GM19467 (cell line): ENCODE data around the gene KDM4C.
"Not testable (repeated sequence)": the region's sequence is repeated elsewhere in the genome, so short reads cannot be mapped to it uniquely, and the experiment has no call there.

Experiments
- ATAC-seq: cut with Tn5 transposase; IDR thresholded peaks from one replicate; pipeline ENCODE4 v1.9.1; 2021; ENCODE audit warnings: mild to moderate bottlenecking, moderate library complexity; ENCODE audit not compliant: unreplicated experiment

KDM4C gene

GRCh38 chr9:6757456-6758247 is at the start of gene KDM4C:
Gene KDM4C (plus strand): TSS chr9:6757973. CDS start chr9:6792989, 35,016 bp downstream.
- peak; percentile 79 for ATAC-seq

- ATAC-seq = no peak
These were observed 49.0 kb upstream of the KDM4C start for GRCh38 chr9:6708732-6709131.

GRCh38 chr9:6711403-6711802 is 46.4 kb upstream of the KDM4C start:
- no peak for ATAC-seq

GRCh38 chr9:6712041-6712440 is 45.7 kb upstream of the KDM4C start:
- no peak for ATAC-seq

DNA sequence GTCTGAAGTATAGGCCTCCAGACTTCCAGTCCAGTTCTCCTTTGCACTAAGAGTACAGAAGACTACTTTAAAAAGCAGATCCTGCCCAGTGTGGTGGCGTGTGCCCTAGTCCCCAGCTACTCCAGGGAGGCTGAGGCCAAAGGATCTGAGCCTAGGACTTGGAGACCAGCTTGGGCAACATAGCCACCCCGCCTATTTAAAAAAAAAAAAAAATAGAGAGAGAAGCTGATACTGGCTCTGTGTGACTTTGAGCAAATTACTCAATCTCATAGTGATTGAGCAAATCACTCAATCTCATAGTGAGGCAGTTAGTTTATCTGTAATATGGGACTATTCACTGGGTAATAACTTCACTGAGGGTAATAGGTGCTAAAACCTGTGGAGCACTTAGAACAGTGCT is 43.6 kb upstream of the KDM4C start:
- no peak for ATAC-seq

- not testable (repeated sequence) for ATAC-seq
These were observed 42.5 kb upstream of the KDM4C start for GRCh38 chr9:6715153-6715754.

DNA sequence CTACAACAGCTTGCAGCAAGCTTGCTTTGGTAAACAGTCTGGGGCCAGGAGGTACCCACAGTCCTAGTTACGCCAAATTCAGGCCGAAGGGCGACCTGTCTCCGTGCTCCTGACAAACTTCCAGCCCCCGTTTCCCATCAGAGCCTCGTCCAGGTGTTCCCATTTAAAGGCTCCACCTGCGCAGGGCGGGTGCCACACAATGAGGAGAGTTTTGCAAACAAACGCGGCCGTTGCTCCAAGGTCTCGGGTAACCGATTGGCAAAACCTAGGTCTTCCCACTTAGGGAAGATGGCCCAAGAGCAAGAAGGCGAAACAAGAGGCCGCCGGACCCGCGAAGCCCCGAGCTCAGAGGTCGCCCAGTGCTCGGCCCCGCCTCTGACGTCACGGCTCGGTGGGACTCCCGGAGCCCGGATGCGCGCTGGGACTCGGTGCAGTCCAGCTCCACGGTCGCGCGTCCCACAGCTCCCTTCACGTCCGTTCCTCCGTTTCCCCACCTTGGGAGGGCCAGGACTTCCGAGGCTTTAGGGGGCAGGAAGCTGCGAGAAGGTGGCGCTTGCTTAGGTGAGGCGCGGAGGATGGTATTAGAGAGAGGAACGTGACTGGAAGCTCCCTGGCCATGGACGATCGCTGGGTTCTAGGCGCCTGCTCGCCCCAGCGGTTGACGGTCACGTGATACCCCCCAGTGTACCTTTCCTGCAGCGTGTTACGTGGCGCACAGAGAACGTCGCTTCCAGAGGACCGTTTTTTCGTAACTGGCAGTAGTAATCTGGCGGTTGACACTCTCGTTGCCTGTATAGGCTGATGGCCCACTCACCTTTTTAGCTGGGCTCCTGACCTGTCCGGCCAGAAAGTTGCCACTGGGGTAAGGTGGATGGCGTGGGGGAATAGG is 41.8 kb upstream of the KDM4C start:
- ATAC-seq = peak; percentile 83

DNA sequence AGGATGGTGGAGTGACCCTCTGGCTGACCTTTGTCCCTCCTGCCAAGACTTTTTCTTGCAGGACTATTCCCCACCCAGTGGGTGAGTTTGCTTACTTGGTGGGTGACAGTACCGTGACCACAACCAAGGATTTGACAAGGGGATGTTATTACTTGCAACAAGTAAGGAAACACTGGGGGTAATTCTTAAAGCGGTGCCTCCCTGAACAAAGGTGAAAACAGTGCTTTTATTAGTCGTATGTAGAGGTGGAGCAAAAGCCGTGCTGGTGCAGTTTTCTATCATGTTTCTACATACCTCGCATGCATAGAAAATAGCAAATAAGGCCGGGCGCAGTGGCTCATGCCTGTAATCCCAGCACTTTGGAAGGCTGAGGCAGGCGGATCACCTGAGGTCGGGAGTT is 41.0 kb upstream of the KDM4C start:
- no peak for ATAC-seq

- ATAC-seq = no peak
These were observed 33.8 kb upstream of the KDM4C start for GRCh38 chr9:6723881-6724420.

- no peak for ATAC-seq
These were observed 24.5 kb upstream of the KDM4C start for GRCh38 chr9:6733257-6733656.

DNA sequence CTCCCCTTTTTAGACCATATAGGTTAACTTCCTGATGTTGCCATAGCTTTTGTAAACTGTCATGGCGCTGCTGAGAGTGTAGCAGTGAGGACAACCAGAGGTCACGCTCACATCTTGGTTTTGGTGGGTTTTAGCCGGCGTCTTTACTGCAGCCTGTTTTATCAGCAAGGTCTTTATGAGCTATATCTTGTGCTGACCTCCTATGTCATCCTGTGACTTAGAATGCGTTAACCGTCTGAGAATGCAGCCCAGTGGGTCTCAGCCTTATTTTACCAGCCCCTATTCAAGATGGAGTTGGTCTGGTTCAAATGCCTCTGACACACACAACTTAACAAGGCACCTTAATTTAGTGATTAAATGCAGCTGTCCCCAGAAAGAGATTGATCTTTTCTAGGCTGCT is 23.9 kb upstream of the KDM4C start:
- no peak for ATAC-seq

GRCh38 chr9:6735422-6735821 is 22.4 kb upstream of the KDM4C start:
- no peak for ATAC-seq

GRCh38 chr9:6739218-6739617 is 18.6 kb upstream of the KDM4C start:
- ATAC-seq = no peak

- not testable (repeated sequence) for ATAC-seq
These were observed 8.9 kb upstream of the KDM4C start for GRCh38 chr9:6748861-6749260.

DNA sequence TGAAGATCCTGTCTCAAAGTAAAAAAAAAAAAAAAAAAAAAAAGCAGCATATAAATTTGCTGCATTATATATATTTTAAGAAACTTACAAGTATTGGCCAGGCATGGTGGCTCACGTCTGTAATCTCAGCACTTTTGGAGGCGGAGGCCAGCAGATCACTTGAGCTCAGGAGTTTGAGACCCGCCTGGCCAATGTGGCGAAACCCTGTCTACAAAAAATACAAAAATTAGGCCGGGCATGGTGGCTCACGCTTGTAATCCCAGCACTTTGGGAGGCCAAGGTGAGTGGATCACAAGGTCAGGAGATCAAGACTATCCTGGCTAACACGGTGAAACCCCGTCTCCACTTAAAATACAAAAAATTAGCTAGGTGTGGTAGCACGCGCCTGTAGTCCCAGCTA is 2.9 kb upstream of the KDM4C start:
- not testable (repeated sequence) for ATAC-seq

DNA sequence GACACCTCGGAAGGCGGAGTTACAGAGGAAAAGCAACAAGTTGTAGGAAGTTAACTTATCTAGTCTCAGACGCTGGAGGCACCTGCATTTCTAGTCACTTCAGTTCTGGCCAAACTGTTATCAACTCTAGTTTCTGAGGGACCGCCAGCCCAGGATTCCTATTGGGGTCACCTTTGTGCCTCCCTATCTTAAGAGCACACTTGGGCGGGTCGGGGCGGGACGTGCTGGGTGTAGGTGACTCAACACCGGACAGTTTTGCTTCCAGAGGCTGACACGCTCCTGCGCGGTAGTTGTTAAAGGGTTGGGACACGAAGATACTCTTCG is 679 bp upstream of the KDM4C start:
- peak; percentile 33 for ATAC-seq

- ATAC-seq = peak; percentile 12
These were observed 400 bp downstream of the KDM4C start for GRCh38 chr9:6758248-6758497.

GRCh38 chr9:6758498-6759184 is 868 bp downstream of the KDM4C start:
- peak; percentile 31 for ATAC-seq

DNA sequence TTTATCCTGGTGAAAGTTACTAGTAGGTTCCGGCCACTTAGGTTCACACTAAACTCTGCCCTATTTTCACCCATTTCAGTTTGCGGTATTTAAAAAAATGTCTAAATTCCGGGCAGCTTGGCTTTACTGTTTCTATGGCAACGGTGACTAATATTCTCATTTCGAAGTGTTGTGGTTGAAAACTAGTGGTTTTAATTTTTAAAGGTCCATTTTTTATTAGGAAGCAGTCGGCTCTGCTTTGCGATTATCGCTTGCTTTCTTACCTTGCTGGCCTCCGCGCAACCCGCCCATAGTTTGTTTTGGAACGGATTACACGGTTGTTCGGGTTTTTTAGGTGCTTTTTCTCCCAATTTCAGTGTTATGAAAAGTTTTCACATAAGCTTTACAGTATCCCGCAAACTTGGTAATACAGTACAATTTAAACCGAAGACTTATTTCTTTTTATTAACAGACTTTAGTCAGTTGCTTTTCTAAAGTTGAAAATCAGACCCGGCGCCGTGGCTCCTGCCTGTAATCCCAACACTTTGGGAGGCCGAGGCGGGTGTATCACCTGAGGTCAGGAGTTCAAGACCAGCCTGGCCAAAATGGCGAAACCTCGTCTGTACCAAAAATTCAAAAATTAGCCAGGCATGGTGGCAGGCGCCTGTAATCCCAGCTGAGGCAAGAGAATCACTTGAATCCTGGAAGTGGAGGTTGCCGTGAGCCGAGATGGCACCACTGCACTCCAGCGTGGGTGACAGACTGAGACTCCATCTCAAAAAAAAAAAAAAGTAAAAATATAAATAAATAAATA is 1.6 kb downstream of the KDM4C start:
- peak; percentile 4 for ATAC-seq

DNA sequence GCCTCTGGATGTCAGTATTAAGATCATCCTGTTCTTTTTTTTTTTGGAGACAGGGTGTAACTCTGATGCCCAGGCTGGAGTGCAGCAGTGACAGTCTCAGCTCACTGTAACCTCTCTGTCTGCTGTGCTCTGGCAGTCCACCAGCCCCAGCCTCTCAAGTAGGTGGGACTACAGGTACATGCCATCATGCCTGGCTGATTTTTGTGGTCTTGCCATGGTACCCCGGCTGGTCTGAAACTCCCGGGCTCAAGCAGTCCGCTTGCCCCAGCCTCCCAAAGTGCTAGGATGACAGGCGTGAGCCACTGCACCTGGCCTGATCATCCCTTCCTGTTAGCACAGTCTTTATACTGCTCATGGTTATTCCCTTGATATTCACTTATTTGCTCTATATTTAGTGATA is 3.5 kb downstream of the KDM4C start:
- ATAC-seq = no peak
